ENCODE results near the gene RNF6. TPM values are rescaled to one million over a fixed set of nuclear protein-coding genes. Genes with fewer than 3 reads are reported as not detected.
"Not testable (repeated sequence)": the region's sequence is repeated elsewhere in the genome, so short reads cannot be mapped to it uniquely, and the experiment has no call there.

The RNF6 gene
- polyA plus RNA-seq (2012; ENCODE audit: insufficient read depth, insufficient read length), result 30.6 TPM

DNA sequence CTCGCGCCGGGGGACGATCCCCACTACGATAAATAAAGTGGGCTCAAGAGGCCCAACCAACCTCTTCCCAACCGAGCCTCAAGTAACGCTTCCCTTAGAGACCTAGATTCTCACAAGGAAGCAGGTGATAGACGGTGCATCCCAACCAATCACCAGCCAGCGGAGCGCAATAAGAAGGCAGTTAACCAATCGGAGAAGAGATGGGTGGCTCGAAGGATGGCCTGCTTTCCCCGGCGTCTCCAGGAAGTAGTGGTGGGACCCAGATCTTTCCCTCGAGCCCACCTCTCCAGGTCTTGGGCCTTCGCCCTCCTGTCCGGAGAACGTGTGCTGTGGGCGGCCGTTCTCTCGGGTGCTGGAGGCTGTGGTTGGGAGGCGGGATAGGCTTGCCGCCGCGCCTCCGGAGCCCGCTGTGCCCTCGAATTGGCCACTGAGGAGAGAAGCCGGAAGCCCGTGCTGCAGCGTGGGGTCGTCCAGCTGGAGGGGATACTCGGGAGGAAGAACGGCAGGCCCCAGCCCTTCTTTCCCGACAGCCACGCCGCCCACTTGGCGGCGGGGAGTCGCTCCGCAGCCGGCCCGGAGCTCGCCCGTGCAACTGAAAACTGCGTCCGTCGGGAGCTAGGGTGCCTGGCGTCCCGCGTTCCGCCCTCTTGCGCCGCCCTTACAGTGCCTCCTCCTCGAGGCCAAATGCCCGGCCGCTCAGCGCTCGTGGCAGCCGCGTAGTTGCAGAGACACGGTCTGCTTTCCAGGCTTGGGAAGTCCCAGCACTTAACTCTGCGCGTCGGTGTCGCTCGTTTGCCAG is at the start of gene RNF6:
Gene RNF6 (minus strand): TSS at position 594 of the 799 bp plus-strand sequence. CDS start 2,665 bp downstream, outside the sequence.
- H3K4me3 ChIP-seq (ENCODE audit: low read length), result peak within 1 kb of the TSS; percentile 76
- DNase-seq (ENCODE audit: low read depth, low spot score), result peak; percentile 99

DNA sequence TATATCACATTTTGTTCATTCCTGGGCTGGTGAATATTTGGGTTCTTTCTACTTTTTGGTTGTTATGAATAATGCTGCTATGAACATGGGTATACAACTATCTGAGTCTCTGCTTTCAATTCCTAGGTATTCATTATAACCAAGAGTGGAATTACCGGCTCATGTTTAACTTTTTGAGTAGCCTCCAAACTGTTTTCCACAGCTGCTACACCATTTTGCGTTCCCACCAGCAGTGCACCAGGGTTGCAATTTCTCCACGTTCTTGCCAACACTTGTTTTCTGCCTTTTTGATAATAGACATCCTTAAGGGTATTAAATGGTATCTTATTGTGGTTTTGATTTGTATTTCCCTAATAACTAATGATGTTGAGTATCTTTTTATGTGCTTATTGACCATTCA is 48.6 kb upstream of the RNF6 start:
- no peak for DNase-seq (ENCODE audit: low read depth, low spot score)
- no peak overlapping the region for H3K4me3 ChIP-seq (ENCODE audit: low read length)

DNA sequence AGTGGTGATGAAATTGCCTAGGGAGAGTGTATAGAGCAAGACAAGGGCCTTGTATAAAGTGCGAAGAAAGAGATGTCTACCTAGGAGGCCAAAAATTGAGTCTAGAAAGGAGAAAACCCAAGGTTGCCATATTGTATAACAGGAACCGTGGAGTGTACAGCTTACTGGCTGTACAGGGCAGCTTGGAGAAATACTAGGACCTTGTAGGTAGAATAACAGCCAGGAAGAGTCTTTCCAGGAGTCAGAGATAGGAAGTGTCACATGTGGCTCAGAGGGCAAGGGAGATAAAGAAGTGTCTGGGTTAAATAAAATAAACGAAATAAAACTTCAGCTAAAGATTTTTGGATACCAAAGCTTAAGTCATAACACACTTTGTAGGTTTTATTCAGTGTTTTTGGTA is 44.2 kb upstream of the RNF6 start:
- no peak for DNase-seq (ENCODE audit: low read depth, low spot score)
- H3K4me3 ChIP-seq (ENCODE audit: low read length), result no peak overlapping the region

- no peak overlapping the region for H3K4me3 ChIP-seq (ENCODE audit: low read length)
- no peak for DNase-seq (ENCODE audit: low read depth, low spot score)
Measured at GRCh38 chr13:26262156-26262555, 40.0 kb upstream of the RNF6 start.

GRCh38 chr13:26259634-26260033 is 37.5 kb upstream of the RNF6 start:
- DNase-seq (ENCODE audit: low read depth, low spot score), result no peak
- no peak overlapping the region for H3K4me3 ChIP-seq (ENCODE audit: low read length)

DNA sequence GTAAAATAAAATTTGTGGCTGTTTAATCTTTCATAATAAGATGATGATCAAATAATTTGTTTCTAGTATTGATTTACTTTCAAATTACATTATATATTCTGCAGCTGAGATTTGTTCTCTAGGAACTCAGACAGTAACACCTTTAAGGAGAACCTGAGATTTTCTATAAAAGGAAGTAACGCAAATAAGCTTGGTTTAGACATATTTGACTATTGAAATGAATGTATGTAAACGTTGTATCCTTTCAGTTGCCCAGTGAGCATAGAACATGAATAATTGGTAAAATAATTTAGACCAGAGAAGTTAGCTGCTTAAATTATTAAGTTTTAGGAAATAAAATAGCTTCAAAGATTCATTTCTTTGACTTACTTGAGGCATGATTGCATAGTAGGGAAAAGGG is 34.9 kb upstream of the RNF6 start:
- no peak for DNase-seq (ENCODE audit: low read depth, low spot score)
- H3K4me3 ChIP-seq (ENCODE audit: low read length), result no peak overlapping the region

DNA sequence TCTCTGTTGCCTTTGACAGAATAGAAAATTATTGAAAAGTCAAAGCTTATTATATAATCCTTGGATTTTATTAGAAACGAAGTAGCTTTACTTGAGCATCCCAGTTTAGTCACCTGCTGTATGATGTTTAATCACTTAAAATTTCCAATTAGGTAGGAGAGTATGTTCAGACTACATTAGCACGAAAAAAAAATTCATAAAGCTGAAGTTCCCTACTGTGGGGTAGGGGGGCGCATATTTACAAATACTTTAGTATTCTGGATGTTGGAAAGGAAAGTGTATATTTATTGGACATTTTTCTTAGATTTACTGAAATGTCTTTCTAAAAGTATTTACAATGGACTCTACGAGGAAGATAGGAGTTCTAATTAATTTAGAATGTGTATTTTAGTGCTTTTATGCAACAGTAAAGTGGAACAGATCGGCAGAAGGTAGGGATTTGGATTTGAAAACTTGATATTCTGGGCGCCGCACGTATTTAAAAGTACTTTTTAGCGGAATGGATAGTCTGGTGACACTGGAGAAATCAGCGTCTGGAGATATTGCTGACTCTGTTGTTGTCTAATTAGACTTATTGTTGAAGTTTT is 33.7 kb upstream of the RNF6 start:
- peak; percentile 11 for DNase-seq (ENCODE audit: low read depth, low spot score)
- no peak overlapping the region for H3K4me3 ChIP-seq (ENCODE audit: low read length)

DNA sequence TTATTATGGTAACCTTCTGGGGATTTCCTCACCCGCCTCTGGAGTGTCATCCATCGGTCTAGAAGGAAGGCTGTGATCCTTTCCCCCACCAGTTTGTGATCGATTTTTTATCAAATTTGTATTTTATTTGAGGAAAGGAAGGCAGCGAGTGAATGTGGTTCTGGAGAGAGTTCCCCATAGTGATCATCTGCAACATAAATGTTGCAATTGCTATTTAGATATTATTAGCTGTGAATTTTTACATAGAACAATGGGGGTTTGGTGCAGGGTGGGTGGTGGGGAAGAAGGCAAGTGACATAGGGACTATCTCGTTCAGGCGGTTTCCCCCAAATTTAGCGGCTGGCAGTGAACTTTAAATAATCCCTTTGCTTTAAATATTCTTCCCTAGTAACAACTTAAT is 33.0 kb upstream of the RNF6 start:
- peak overlapping the region; percentile 72 for H3K4me3 ChIP-seq (ENCODE audit: low read length)
- no peak for DNase-seq (ENCODE audit: low read depth, low spot score)

DNA sequence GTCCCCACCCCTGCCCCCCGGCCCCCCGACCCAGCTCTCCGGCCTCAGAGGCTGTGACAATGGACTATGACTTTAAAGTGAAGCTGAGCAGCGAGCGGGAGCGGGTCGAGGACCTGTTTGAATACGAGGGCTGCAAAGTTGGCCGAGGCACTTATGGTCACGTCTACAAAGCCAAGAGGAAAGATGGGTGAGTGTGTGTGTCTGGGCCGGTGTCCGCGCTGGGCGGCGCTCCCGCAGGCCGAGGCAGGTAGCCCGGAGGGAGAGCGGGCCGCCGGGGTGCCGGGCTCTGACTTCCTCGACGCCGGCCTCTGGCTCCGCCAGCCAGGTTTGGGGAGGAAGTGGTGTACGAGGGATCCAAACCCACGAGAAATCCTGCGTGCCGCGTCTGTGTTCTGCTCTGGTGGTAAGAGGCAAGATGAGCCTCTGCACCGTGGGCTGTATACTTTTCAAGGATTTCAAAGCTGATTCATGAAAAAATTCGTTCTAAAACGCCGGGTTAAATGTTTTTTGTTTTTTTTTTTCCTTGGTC is 32.5 kb upstream of the RNF6 start:
- H3K4me3 ChIP-seq (ENCODE audit: low read length), result peak overlapping the region; percentile 72
- DNase-seq (ENCODE audit: low read depth, low spot score), result peak; percentile 43

GRCh38 chr13:26253787-26254582 is 31.9 kb upstream of the RNF6 start, which contains the start of gene CDK8:
Gene CDK8 (plus strand): TSS chr13:26254129. CDS start chr13:26254642, 513 bp downstream.
- DNase-seq (ENCODE audit: low read depth, low spot score), result peak; percentile 83
- peak within 1 kb of the TSS; percentile 72 for H3K4me3 ChIP-seq (ENCODE audit: low read length)

- no peak for DNase-seq (ENCODE audit: low read depth, low spot score)
- H3K4me3 ChIP-seq (ENCODE audit: low read length), result peak overlapping the region; percentile 72
Measured at GRCh38 chr13:26253262-26253786, 31.2 kb upstream of the RNF6 start.

- not testable (repeated sequence) for DNase-seq (ENCODE audit: low read depth, low spot score); H3K4me3 ChIP-seq (ENCODE audit: low read length)
Measured at GRCh38 chr13:26252006-26252405, 29.9 kb upstream of the RNF6 start.

DNA sequence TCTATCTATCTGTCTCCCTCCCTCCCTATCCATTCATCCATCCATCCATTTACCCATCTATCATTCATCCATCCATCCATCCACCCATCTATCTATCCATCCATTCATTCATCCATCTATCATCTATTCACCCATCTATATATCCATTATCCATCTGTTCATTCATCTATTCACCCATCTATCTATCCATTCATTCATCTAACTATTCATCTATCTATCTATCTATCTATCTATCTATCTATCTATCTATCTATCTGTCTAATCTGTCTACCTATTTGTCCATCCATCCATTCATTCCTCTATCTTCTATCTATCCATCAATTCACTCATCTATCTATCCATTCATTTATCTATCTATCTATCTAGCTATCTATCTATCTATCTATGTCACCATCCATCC is 27.4 kb upstream of the RNF6 start:
- no peak for DNase-seq (ENCODE audit: low read depth, low spot score)
- no peak overlapping the region for H3K4me3 ChIP-seq (ENCODE audit: low read length)

GRCh38 chr13:26247608-26248007 is 25.5 kb upstream of the RNF6 start:
- H3K4me3 ChIP-seq (ENCODE audit: low read length), result no peak overlapping the region
- DNase-seq (ENCODE audit: low read depth, low spot score), result no peak

GRCh38 chr13:26247011-26247410 is 24.9 kb upstream of the RNF6 start:
- H3K4me3 ChIP-seq (ENCODE audit: low read length), result no peak overlapping the region
- no peak for DNase-seq (ENCODE audit: low read depth, low spot score)

- DNase-seq (ENCODE audit: low read depth, low spot score), result no peak
- no peak overlapping the region for H3K4me3 ChIP-seq (ENCODE audit: low read length)
Measured at GRCh38 chr13:26246154-26246553, 24.0 kb upstream of the RNF6 start.

DNA sequence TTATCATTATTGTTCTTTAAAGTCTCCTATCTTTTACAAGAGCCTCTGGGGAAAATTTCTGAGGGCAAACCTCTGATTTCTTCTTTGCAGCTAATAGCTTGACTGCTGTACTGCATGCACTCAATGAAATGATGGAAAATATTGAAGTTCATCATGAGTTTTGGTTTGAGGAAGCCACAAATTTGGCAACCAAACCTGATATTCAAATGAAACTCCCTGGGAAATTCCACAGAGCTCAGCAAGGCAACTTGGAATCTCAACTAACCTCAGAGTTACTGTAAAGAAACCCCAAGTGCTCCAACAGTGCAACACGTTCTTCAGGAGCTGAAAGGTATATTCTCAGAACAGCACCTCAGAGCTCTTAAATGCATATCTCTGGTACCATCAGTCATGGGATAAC is 14.2 kb upstream of the RNF6 start:
- no peak for DNase-seq (ENCODE audit: low read depth, low spot score)
- H3K4me3 ChIP-seq (ENCODE audit: low read length), result no peak overlapping the region

GRCh38 chr13:26230703-26231102 is 8.6 kb upstream of the RNF6 start:
- no peak for DNase-seq (ENCODE audit: low read depth, low spot score)
- no peak overlapping the region for H3K4me3 ChIP-seq (ENCODE audit: low read length)

DNA sequence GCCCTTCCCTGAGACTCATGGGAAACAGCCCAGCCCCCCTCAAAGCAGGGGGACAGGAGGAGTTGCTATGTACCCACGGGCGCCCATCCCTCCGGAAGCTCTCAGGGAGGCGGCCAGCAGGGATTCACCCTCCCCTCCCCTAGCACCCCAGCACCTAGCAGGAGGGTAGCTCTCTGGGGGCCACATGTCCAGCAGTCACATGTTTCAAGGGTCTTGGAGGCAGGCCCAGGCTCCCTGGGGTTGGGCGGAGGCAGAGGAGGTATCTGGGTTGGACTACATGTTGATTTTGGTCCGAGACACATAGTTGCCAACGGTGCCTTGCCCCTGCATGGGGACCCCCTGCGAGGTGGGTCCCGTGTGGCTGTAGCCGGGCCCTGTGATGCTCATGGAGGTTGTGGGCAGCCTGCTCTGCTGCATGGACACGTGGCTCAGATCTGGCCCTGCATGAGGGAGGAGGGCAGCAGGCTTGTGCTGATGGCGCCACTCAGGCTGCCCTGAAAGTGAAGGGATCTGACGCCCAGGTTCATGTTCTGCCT is 7.0 kb upstream of the RNF6 start:
- no peak for DNase-seq (ENCODE audit: low read depth, low spot score)
- H3K4me3 ChIP-seq (ENCODE audit: low read length), result no peak overlapping the region
